Breast epithelium (tissue), 3 donors: ENCODE results near the gene GNLY.

Experiments
- CTCF ChIP-seq, 3 donors: fragments of 450-650 bp; IDR thresholded peaks; one replicate each; pipeline ENCODE4 v1.5.1; 2016 to 2017; ENCODE audit warnings: antibody characterized with exemption in 3 of 3, mild to moderate bottlenecking in 3 of 3, moderate library complexity in 3 of 3
- POLR2A ChIP-seq: fragments of 450-650 bp; IDR thresholded peaks from one replicate; pipeline ENCODE4 v1.6.1; 2016; ENCODE audit warnings: antibody characterized with exemption, mild to moderate bottlenecking, moderate library complexity
- POLR2AphosphoS5 ChIP-seq, 3 donors: sonication (generic); formaldehyde crosslinking; IDR thresholded peaks; one replicate each; pipeline ENCODE4 v1.6.1; 2017; ENCODE audit warnings: antibody characterized with exemption in 3 of 3

- TF ChIP-seq CTCF (IDR thresholded peaks at IDR 0.05) (no peak), POLR2A (no peak), POLR2AphosphoS5 (IDR thresholded peaks at IDR 0.05) (no peak)
These were observed 12.4 kb upstream of the GNLY start for GRCh38 chr2:85681776-85682175.
